Left kidney (tissue), 8 donors: ENCODE results near the gene ANGPTL7. TPM values are rescaled to one million over a fixed set of nuclear protein-coding genes. Genes with fewer than 3 reads are reported as not detected.
"Not testable (repeated sequence)": the region's sequence is repeated elsewhere in the genome, so short reads cannot be mapped to it uniquely, and the experiment has no call there.

Experiments
- DNase-seq: peaks from one replicate; pipeline ENCODE4 v3.0.0-alpha.2; 2013
- long read RNA-seq, 8 donors: transcript quantifications; one replicate each; lab custom pipeline, GENCODE V29; 2026
- polyA plus RNA-seq: library from polyadenylated mRNA; unstranded; fragments of 120-200 nt; gene quantifications from one replicate; pipeline ENCODE4 v1.2.1, GENCODE V29; 2013; ENCODE audit not compliant: insufficient read length

The ANGPTL7 gene, protein sequence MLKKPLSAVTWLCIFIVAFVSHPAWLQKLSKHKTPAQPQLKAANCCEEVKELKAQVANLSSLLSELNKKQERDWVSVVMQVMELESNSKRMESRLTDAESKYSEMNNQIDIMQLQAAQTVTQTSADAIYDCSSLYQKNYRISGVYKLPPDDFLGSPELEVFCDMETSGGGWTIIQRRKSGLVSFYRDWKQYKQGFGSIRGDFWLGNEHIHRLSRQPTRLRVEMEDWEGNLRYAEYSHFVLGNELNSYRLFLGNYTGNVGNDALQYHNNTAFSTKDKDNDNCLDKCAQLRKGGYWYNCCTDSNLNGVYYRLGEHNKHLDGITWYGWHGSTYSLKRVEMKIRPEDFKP
- polyA plus RNA-seq: 0.10 TPM
- long read RNA-seq, donor 1: 0 reads
- long read RNA-seq, donor 2: 0 reads
- long read RNA-seq, donor 3: 0 reads
- long read RNA-seq, donor 4: 0 reads
- long read RNA-seq, donor 5: 0 reads
- long read RNA-seq, donor 6: 0 reads
- long read RNA-seq, donor 7: 0 reads
- long read RNA-seq, donor 8: 0 reads

DNA sequence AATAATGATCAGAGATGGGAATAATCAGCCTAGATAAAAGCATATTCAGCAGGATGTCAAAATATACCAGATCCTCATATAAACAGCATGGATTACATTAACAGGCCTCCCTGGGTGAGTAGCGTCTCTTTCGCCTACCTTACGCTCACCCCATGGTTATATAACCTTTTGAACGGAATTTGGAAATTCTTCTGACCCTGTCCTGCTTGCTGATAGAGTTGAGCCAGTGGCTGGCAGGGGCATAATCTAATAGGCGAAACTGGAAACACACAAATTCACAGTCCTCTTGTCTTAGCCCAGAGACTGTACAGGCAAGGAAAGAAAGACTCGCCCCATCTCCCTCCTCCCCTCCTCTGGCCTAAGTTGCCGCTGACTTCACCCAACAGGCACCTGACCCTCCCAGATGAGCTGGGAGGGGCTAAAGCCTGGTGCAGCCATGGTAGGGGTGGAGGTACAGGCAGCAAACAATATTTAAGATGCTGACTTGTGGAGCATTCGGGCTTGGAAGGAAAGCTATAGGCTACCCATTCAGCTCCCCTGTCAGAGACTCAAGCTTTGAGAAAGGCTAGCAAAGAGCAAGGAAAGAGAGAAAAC lies at the start of gene ANGPTL7:
TSS of gene ANGPTL7 (plus strand) at position 498 of the 594 bp plus-strand sequence. CDS start 225 bp downstream, outside the sequence.
- DNase-seq: no peak

GRCh38 chr1:11142618-11143391 lies 46.4 kb upstream of the ANGPTL7 start:
- no peak for DNase-seq

- DNase-seq: no peak
Observed at GRCh38 chr1:11143401-11143800, 45.8 kb upstream of the ANGPTL7 start.

DNA sequence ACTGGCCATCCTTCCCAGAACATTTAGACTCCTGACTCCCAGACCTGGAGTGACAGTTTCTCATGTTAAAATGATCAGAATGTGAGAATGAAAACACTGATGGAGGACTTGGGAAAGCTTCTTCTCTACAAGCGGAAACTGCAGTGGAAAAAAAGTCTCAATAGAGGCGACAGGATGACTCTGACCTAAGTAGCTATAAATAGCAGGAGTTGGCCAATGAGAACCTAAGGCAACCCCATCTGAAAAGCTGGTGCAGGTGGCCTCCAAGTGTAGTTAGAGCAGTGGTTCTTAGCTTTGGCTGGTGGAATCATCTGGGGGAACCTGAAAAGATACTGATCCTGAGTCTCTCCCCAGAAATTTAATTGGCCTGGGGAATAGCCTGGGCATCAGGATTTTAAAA lies 45.2 kb upstream of the ANGPTL7 start:
- no peak for DNase-seq

- no peak for DNase-seq
Observed at GRCh38 chr1:11144570-11145256, 44.4 kb upstream of the ANGPTL7 start.

DNA sequence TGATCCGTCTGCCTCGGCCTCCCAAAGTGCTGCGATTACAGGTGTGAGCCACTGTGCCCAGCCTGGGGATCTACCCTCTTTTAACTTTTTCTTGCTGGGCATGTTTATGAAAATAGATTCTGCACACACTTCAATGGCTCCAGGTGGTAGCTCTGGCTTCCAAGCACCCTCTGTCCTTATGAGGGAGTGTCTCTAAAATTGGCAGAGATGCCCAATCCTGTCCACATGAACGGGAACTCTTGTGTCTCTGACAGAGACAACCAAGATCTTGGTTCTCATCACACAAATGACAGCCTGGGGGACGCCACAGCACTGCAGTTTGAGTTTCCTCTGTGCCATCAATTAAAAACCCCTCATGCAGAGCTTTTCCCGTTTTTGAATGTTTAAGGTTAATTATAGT lies 43.4 kb upstream of the ANGPTL7 start:
- DNase-seq: no peak

DNA sequence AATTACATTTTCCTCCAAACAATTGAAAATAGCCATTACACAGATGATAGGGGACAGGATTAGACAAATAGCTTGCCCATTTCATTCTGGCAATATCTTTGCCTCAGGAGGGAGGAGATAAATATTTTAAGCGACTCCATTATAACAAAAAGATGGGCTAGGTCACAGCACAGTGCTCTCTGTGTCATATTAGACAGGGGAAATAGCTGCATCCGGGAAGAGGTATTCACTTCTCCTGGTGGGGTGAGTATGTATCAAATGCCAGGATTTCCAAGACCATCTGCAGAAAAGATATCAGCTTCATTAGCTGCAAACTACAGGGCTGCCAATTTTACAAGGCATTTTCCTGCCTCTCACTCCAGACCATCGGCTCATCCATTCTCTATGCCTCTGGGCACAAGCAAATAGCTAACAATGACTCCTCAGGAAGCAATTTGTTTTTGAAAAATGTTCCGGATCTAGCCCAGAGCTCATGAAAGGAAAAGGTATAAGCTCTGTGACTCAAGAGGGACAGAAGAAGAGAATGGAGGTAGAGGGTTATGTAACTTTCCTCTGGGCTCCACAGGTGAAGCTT lies 41.9 kb upstream of the ANGPTL7 start:
- no peak for DNase-seq

- DNase-seq: peak; percentile 50
Observed at GRCh38 chr1:11150326-11150725, 38.8 kb upstream of the ANGPTL7 start.

DNA sequence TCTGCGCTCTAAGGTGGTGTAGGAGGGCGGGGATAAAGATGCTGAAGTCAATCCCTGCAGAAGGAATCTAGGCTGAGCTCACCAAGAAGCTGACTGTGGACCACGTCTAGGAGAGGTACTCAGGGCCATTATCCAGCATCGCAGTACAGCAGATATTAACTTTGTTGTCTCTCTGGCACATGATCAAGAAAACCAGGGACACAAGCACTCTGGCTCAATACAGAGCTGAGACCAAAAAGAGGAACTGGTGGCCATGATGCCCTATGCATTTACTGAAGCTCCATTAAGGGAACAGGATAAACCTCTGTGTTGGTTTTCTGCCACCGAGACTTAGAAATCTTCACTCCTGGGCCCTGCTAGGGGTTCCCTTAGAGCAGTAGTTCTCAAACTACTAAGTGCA lies 38.0 kb upstream of the ANGPTL7 start:
- no peak for DNase-seq

GRCh38 chr1:11151826-11152612 lies 37.1 kb upstream of the ANGPTL7 start:
- no peak for DNase-seq

- DNase-seq: no peak
Observed at GRCh38 chr1:11152755-11153154, 36.4 kb upstream of the ANGPTL7 start.

- no peak for DNase-seq
Observed at GRCh38 chr1:11153184-11153583, 36.0 kb upstream of the ANGPTL7 start.

GRCh38 chr1:11156441-11156840 lies 32.7 kb upstream of the ANGPTL7 start:
- no peak for DNase-seq

- DNase-seq: peak; percentile 29
Observed at GRCh38 chr1:11156963-11157362, 32.2 kb upstream of the ANGPTL7 start.

DNA sequence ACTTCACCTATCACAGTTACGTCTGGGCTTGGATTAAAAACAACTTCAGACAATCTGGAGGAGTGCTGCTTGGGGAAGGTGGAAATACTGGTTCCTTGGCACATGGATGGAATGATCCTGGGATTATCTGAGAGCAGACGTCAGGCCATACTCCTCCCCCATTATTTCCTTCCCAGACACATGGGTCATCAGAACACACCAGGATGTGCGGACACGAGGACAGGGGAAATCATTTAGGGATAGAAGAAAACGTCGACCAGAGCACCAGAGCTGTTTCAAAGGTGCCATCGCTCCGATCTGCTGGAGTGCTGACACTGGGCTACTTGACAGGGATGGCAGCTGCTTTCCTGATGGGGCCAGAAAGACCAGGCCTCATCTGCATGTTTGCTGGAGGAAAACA lies 31.8 kb upstream of the ANGPTL7 start:
- no peak for DNase-seq

GRCh38 chr1:11157867-11158266 lies 31.3 kb upstream of the ANGPTL7 start:
- DNase-seq: no peak

- DNase-seq: no peak
Observed at GRCh38 chr1:11158291-11158690, 30.9 kb upstream of the ANGPTL7 start.

GRCh38 chr1:11158720-11159321 lies 30.3 kb upstream of the ANGPTL7 start:
- no peak for DNase-seq

GRCh38 chr1:11162752-11163151 lies 26.4 kb upstream of the ANGPTL7 start:
- not testable (repeated sequence) for DNase-seq

DNA sequence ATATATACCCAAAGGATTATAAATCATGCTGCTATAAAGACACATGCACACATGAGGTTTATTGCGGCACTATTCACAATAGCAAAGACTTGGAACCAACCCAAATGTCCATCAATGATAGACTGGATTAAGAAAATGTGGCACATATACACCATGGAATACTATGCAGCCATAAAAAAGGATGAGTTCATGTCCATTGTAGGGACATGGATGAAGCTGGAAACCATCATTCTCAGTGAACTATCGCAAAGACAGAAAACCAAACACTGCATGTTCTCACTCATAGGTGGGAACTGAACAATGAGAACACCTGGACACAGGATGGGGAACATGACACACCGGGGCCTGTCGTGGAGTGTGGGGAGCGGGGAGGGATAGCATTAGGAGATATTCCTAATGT lies 22.4 kb upstream of the ANGPTL7 start:
- not testable (repeated sequence) for DNase-seq
